Caco-2 (cell line): ENCODE data around the gene C1orf105. TPM values are rescaled to one million over a fixed set of nuclear protein-coding genes. Genes with fewer than 3 reads are reported as not detected.
A peak's percentile ranks its signal among the peaks of the same experiment; 100 is the strongest.

Experiments used
- BruUV-seq: library from RNA; stranded (reverse); fragments of 400-500 nt; replicated peaks from 2 replicates; lab custom pipeline; 2021; lab: Mats Ljungman, UMichigan
- CTCF ChIA-PET: fragments of 300-600 bp; sonication (Branson Sonifier 250); formaldehyde crosslinking; loops from one replicate; lab custom pipeline; 2022; ENCODE audit warnings: antibody characterized with exemption; lab: Charles Lee
- POLR2A ChIA-PET: fragments of 300-600 bp; sonication (Branson Sonifier 250); formaldehyde crosslinking; loops from one replicate; lab custom pipeline; 2022; ENCODE audit warnings: antibody characterized with exemption; lab: Charles Lee
- DNase-seq, 2 experiments: peaks; one replicate each; pipeline versions ENCODE4 v3.0.0 to v3.0.0-alpha.2; 2020 to 2022
- H3K27me3 ChIP-seq: replicated peaks from 2 replicates; pipeline ENCODE4 v1.6.0; 2011; ENCODE audit warnings: low read length; ENCODE audit not compliant: control insufficient read depth, insufficient read depth
- H3K36me3 ChIP-seq: 2 replicates; pipeline ENCODE4 v1.5.1; 2011; ENCODE audit warnings: low read length; ENCODE audit not compliant: control insufficient read depth, insufficient read depth
- H3K4me1 ChIP-seq: fragments of 250-450 bp; sonication (Bioruptor Pico); 2 replicates; pipeline ENCODE4 v1.5.1; 2020; ENCODE audit warnings: mild to moderate bottlenecking
- H3K4me3 ChIP-seq: 2 replicates; pipeline ENCODE4 v1.5.1; 2011; ENCODE audit warnings: low read depth, mild to moderate bottlenecking, control low read depth, low read length
- H3K9me3 ChIP-seq: fragments of 250-450 bp; sonication (Bioruptor Pico); 2 replicates; pipeline ENCODE4 v1.5.1; 2020; ENCODE audit warnings: mild to moderate bottlenecking, moderate library complexity
- H3K27ac Mint-ChIP-seq: one replicate; pipeline ENCODE4 v1.8.0; 2022; ENCODE audit warnings: mixed read lengths; ENCODE audit not compliant: unreplicated experiment
- H3K27me3 Mint-ChIP-seq: one replicate; pipeline ENCODE4 v1.8.0; 2022; ENCODE audit warnings: mixed read lengths; ENCODE audit not compliant: insufficient read depth, unreplicated experiment
- H3K36me3 Mint-ChIP-seq: one replicate; pipeline ENCODE4 v1.8.0; 2022; ENCODE audit warnings: mild to moderate bottlenecking, mixed read lengths; ENCODE audit not compliant: insufficient read depth, unreplicated experiment
- H3K4me1 Mint-ChIP-seq: one replicate; pipeline ENCODE4 v1.8.0; 2022; ENCODE audit warnings: low read depth, mixed read lengths; ENCODE audit not compliant: unreplicated experiment
- H3K4me3 Mint-ChIP-seq: one replicate; pipeline ENCODE4 v1.8.0; 2022; ENCODE audit warnings: mild to moderate bottlenecking, moderate library complexity, mixed read lengths; ENCODE audit not compliant: unreplicated experiment
- H3K9me3 Mint-ChIP-seq: one replicate; pipeline ENCODE4 v1.8.0; 2022; ENCODE audit warnings: mixed read lengths; ENCODE audit not compliant: unreplicated experiment
- intact Hi-C: fragments of 100-400 bp; cut with micrococcal nuclease; formaldehyde crosslinking; loops from one replicate; pipeline ENCODE4 v1.10.0; 2022; ENCODE audit not compliant: unreplicated experiment
- total RNA-seq: library from RNA; stranded (reverse); gene quantifications from 2 replicates; pipeline ENCODE4 v1.2.3, GENCODE V29; 2022
- TF ChIP-seq, protein P1 (sequence below), 2 experiments: fragments of 200-600 bp in 1 of 2; IDR thresholded peaks; 1 replicate in 1 of 2; 2 replicates in 1 of 2; pipeline versions ENCODE4 v1.5.1 to v1.8.0; 2011 to 2022; ENCODE audit warnings: antibody characterized with exemption in 1 of 2, control low read depth in 1 of 2, inconsistent platforms in 1 of 2, low read depth in 1 of 2, low read length in 1 of 2, mild to moderate bottlenecking in 1 of 2, moderate library complexity in 1 of 2; ENCODE audit not compliant: insufficient read depth in 1 of 2, severe bottlenecking in 1 of 2, unreplicated experiment in 1 of 2

Gene C1orf105
- total RNA-seq, 1 experiment from 2014 or later, result 0.82 TPM

DNA sequence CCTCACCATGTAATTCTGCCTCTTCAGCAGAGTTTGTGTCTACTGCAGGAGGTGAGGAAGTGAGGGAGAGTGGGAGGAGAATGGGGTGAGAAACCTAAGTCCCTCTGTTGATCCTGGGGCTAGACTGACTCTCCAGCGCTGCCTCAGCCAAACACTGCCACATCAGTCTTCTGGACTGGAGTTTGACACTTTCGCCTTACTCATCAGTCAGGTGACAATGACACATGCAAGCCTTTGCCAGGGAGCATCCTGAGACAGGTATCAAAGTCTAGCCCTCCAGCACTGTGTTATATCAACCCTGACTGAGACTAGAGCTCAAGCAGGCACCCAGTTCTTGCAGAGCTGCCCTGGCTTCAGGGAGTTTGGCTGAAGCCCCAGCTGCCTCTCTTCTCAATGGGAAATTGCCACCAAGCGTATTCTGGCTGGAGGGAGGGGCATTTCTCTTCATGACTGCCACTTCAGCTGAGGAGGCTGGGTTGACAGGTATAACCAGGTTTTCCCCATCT lies 79.2 kb downstream of the C1orf105 start:
- POLR2A ChIA-PET, result interaction anchor here (0.9 kb wide), 1 partner anchor 33 kb away, joined by 6 read pairs; the partner anchor contains the start of gene SUCO
- DNase-seq, result peak; percentile 69 to 86
- H3K4me3 ChIP-seq, result no peak overlapping the region
- no peaks in the 10 kb centered on the region for H3K9me3 ChIP-seq
- no TSS peak for BruUV-seq
- intact Hi-C loops, result loop anchor here (1.0 to 2.0 kb wide), 3 partner anchors 15 to 50 kb away; partner anchors contain the start of gene SUCO
- H3K27me3 ChIP-seq, result no peaks in the 10 kb centered on the region
- peaks cover 22% of the 10 kb centered on the region for H3K4me1 Mint-ChIP-seq
- H3K36me3 ChIP-seq, result no peaks in the 10 kb centered on the region
- H3K36me3 Mint-ChIP-seq, result no peaks in the 10 kb centered on the region
- no peaks in the 10 kb centered on the region for H3K27me3 Mint-ChIP-seq
- peak overlapping the region; percentile 33 for H3K27ac Mint-ChIP-seq
- no peaks in the 10 kb centered on the region for H3K9me3 Mint-ChIP-seq
- TF ChIP-seq, protein P1, sequence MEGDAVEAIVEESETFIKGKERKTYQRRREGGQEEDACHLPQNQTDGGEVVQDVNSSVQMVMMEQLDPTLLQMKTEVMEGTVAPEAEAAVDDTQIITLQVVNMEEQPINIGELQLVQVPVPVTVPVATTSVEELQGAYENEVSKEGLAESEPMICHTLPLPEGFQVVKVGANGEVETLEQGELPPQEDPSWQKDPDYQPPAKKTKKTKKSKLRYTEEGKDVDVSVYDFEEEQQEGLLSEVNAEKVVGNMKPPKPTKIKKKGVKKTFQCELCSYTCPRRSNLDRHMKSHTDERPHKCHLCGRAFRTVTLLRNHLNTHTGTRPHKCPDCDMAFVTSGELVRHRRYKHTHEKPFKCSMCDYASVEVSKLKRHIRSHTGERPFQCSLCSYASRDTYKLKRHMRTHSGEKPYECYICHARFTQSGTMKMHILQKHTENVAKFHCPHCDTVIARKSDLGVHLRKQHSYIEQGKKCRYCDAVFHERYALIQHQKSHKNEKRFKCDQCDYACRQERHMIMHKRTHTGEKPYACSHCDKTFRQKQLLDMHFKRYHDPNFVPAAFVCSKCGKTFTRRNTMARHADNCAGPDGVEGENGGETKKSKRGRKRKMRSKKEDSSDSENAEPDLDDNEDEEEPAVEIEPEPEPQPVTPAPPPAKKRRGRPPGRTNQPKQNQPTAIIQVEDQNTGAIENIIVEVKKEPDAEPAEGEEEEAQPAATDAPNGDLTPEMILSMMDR (IDR thresholded peaks at IDR 0.05; ENCODE audit: insufficient read depth in 1 of 2, low read depth in 1 of 2, low read length in 1 of 2, severe bottlenecking in 1 of 2, unreplicated experiment in 1 of 2), result no peak
- peaks cover 44% of the 10 kb centered on the region for H3K4me1 ChIP-seq
- CTCF ChIA-PET, result interaction anchor here (1.1 kb wide), 1 partner anchor 33 kb away, joined by 3 read pairs; the partner anchor contains the start of gene SUCO
- no peak overlapping the region for H3K4me3 Mint-ChIP-seq

DNA sequence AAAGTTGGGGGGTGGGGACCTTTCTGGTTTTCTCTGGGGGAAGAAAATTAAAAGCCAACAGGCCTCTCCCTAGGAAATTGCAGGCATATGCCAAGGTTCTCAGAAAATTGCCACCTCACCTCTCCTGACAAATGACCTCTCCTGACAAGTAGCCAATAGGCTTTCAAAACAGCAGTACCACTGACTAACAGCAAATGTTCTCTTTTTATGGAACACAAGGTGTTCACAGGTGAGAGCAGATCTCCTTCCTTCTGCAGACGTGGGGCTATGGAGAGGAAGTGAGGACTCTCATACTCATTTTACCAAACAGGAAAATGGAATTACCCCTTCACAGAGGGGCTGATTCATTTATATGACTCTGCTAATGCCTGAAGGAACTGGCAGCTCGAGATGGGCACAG lies 79.7 kb downstream of the C1orf105 start:
- peak overlapping the region; percentile 33 for H3K27ac Mint-ChIP-seq
- POLR2A ChIA-PET, result interaction anchor here (0.9 kb wide), 1 partner anchor 32 kb away, joined by 6 read pairs; the partner anchor contains the start of gene SUCO
- no peak for DNase-seq

DNA sequence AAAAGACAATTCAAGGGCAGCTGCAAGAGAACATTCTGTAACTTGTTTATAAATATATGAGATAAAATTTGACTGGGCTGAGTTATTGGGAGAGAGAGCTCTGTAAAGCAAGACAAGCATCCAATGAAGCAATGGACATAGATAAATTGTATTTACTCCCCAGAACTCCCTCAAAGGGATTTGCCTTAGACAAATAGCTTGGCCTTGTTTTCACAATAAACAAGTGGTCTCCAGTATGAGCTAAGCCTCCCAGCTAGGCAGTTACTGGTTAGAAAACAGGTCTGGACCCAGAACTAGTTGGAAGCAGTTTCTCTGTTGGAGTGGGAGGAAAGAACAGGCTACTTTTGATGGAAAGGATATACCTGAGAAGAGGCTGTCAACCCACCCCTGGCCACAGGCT lies 87.3 kb downstream of the C1orf105 start:
- Mint-ChIP-seq H3K36me3 (no peaks in the 10 kb centered on the region), H3K9me3 (no peaks in the 10 kb centered on the region), H3K27ac (no peak overlapping the region), H3K4me1 (no peaks in the 10 kb centered on the region), H3K4me3 (no peak overlapping the region), H3K27me3 (no peaks in the 10 kb centered on the region)
- no peak overlapping the region for H3K4me3 ChIP-seq
- DNase-seq, result no peak
- H3K36me3 ChIP-seq, result no peaks in the 10 kb centered on the region
- no peaks in the 10 kb centered on the region for H3K9me3 ChIP-seq
- intact Hi-C loops, result no loop called here
- ChIA-PET CTCF (no interaction called here), POLR2A (no interaction called here)
- BruUV-seq, result no TSS peak
- no peaks in the 10 kb centered on the region for H3K27me3 ChIP-seq
- H3K4me1 ChIP-seq, result no peaks in the 10 kb centered on the region
- TF ChIP-seq, protein P1 (IDR thresholded peaks at IDR 0.05; ENCODE audit: insufficient read depth in 1 of 2, low read depth in 1 of 2, low read length in 1 of 2, severe bottlenecking in 1 of 2, unreplicated experiment in 1 of 2), result no peak

More for the DNA sequence above, 79.7 kb downstream of the C1orf105 start:
- Histone ChIP-seq H3K36me3 (no peaks in the 10 kb centered on the region), H3K9me3 (no peaks in the 10 kb centered on the region), H3K27me3 (no peaks in the 10 kb centered on the region), H3K4me3 (no peak overlapping the region), H3K4me1 (peaks cover 44% of the 10 kb centered on the region)
- Mint-ChIP-seq H3K4me1 (peaks cover 21% of the 10 kb centered on the region), H3K4me3 (no peak overlapping the region), H3K36me3 (no peaks in the 10 kb centered on the region), H3K27me3 (no peaks in the 10 kb centered on the region), H3K9me3 (no peaks in the 10 kb centered on the region)
- TF ChIP-seq, protein P1 (IDR thresholded peaks at IDR 0.05; ENCODE audit: insufficient read depth in 1 of 2, low read depth in 1 of 2, low read length in 1 of 2, severe bottlenecking in 1 of 2, unreplicated experiment in 1 of 2), result no peak
- TSS peak; percentile 61 for BruUV-seq
- CTCF ChIA-PET, result interaction anchor here (1.1 kb wide), 1 partner anchor 32 kb away, joined by 3 read pairs; the partner anchor contains the start of gene SUCO
- intact Hi-C loops, result no loop called here
